Astrocyte of the cerebellum (primary cell): ENCODE results near the gene ODAD4.

Experiments used
- DNase-seq: peaks from one replicate; pipeline ENCODE4 v3.0.0-alpha.2; 2011; ENCODE audit warnings: low read depth
- H3K4me3 ChIP-seq: 2 replicates; pipeline ENCODE4 v1.5.1; 2011; ENCODE audit warnings: mild to moderate bottlenecking, low read depth, low read length, moderate library complexity
- CTCF ChIP-seq: IDR thresholded peaks from 2 replicates; pipeline ENCODE4 v1.5.1; 2012; ENCODE audit warnings: low read length, low read depth, moderate library complexity, mild to moderate bottlenecking; ENCODE audit errors: missing control alignments
- in situ Hi-C: cut with HindIII; loops from 2 replicates; pipeline ENCODE4 v1.10.0; 2017; ENCODE audit warnings: low sequenced_read_pairs

Gene ODAD4

DNA sequence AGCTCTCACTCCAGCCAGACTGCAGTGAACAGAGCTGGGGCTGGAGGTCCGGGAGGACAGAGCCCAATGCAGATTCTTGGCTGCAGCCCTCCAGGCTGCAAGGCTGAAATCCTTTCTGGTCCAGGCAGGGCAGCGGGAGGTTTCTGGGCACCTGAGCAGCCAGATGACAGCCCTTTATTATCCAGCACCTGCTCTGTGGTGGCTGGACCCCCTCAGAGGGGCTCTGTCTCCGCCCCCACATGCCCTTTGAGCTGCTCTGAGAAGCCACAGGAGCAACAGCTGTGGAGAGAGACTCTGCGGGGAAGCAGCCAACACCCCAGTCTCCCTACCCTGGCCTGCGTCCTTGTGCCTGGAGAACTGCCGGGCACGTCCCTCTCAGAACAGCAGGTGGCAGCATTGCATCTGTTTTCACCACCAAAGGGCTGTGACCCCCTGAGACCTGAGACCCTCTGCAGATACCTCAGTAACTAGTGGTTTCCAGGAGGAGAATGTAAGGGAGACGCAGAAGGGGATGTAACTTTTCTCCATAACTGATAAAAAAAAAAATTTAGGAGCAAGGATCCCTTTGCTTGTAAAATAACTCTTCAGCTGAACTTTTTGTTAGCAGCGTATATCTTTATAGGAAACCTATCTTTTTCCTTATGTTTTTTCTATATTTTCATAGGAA is 32.5 kb downstream of the ODAD4 start:
- DNase-seq = no peak
- H3K4me3 ChIP-seq = no peak overlapping the region
- in situ Hi-C loops = loop anchor here (25.0 kb wide), 1 partner anchor 226 kb away; the partner anchor contains the start of gene HAP1
- TF ChIP-seq CTCF = peak; percentile 86

GRCh38 chr17:41965694-41966462 is 35.5 kb downstream of the ODAD4 start:
- no peak for TF ChIP-seq CTCF
- in situ Hi-C loops = loop anchor here (5.0 to 25.0 kb wide), 2 partner anchors 146 to 229 kb away; partner anchors contain the start of genes DHX58 and HAP1
- DNase-seq = no peak
- peak overlapping the region; percentile 92 for H3K4me3 ChIP-seq

- no peak for TF ChIP-seq CTCF
- peak within 1 kb of the TSS; percentile 92 for H3K4me3 ChIP-seq
- peak; percentile 55 for DNase-seq
- in situ Hi-C loops = loop anchor here (5.0 to 25.0 kb wide), 2 partner anchors 146 to 229 kb away; partner anchors contain the start of genes DHX58 and HAP1
These were observed 36.2 kb downstream of the ODAD4 start, which contains the start of gene CNP for GRCh38 chr17:41966463-41967140. CNP (plus strand) TSS chr17:41966795; CDS start chr17:41966885, 90 bp downstream.

GRCh38 chr17:41967141-41967920 is 36.9 kb downstream of the ODAD4 start:
- in situ Hi-C loops = loop anchor here (5.0 to 25.0 kb wide), 2 partner anchors 145 to 230 kb away; partner anchors contain the start of genes DHX58 and HAP1
- no peak for DNase-seq
- H3K4me3 ChIP-seq = peak overlapping the region; percentile 92
- TF ChIP-seq CTCF = no peak

DNA sequence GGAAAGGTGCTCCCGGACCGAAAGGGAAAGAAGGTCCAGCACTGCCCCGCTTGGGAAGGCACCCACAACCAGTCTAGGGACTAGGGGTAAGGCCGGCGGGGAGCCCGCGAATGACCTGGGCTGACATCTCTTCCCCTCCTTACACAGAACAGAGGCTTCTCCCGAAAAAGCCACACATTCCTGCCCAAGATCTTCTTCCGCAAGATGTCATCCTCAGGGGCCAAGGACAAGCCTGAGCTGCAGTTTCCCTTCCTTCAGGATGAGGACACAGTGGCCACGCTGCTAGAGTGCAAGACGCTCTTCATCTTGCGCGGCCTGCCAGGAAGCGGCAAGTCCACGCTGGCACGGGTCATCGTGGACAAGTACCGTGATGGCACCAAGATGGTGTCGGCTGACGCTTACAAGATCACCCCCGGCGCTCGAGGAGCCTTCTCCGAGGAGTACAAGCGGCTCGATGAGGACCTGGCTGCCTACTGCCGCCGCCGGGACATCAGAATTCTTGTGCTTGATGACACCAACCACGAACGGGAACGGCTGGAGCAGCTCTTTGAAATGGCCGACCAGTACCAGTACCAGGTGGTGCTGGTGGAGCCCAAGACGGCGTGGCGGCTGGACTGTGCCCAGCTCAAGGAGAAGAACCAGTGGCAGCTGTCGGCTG is 37.6 kb downstream of the ODAD4 start:
- H3K4me3 ChIP-seq = peak overlapping the region; percentile 92
- in situ Hi-C loops = loop anchor here (5.0 to 25.0 kb wide), 2 partner anchors 144 to 231 kb away; partner anchors contain the start of genes DHX58 and HAP1
- no peak for DNase-seq
- TF ChIP-seq CTCF = no peak
